HG02973 (cell line): ENCODE measurements around the gene SF3A2.

Source experiments
- ATAC-seq: cut with Tn5 transposase; IDR thresholded peaks from one replicate; pipeline ENCODE4 v1.9.1; 2021; ENCODE audit warnings: moderate library complexity; ENCODE audit not compliant: unreplicated experiment

SF3A2 gene

GRCh38 chr19:2239771-2240770, 3.4 kb downstream of the SF3A2 start:
- no peak for ATAC-seq

GRCh38 chr19:2240881-2241760, 4.5 kb downstream of the SF3A2 start:
- no peak for ATAC-seq

- no peak for ATAC-seq
Measured at GRCh38 chr19:2242092-2242537, 5.5 kb downstream of the SF3A2 start.

GRCh38 chr19:2242816-2243215, 6.2 kb downstream of the SF3A2 start:
- no peak for ATAC-seq

GRCh38 chr19:2243274-2244124, 6.9 kb downstream of the SF3A2 start:
- ATAC-seq = no peak

- no peak for ATAC-seq
Measured at GRCh38 chr19:2244125-2244411, 7.4 kb downstream of the SF3A2 start.

GRCh38 chr19:2244486-2244885, 7.9 kb downstream of the SF3A2 start:
- no peak for ATAC-seq

GRCh38 chr19:2245273-2245672, 8.6 kb downstream of the SF3A2 start:
- no peak for ATAC-seq

- no peak for ATAC-seq
Measured at GRCh38 chr19:2246014-2246620, 9.5 kb downstream of the SF3A2 start.

GRCh38 chr19:2246801-2247361, 10.3 kb downstream of the SF3A2 start:
- ATAC-seq = no peak

GRCh38 chr19:2247433-2248101, 10.9 kb downstream of the SF3A2 start:
- no peak for ATAC-seq

GRCh38 chr19:2248136-2249009, 11.7 kb downstream of the SF3A2 start:
- no peak for ATAC-seq

GRCh38 chr19:2249010-2249866, 12.6 kb downstream of the SF3A2 start, which contains the start of gene AMH:
TSS of gene AMH (plus strand) at chr19:2249323. CDS start at chr19:2249333, 10 bp downstream.
- ATAC-seq = no peak

- no peak for ATAC-seq
Measured at GRCh38 chr19:2249880-2250765, 13.5 kb downstream of the SF3A2 start.

- ATAC-seq = no peak
Measured at GRCh38 chr19:2250766-2251105, 14.1 kb downstream of the SF3A2 start.
